Heart left ventricle (tissue), 13 donors: ENCODE data around the gene OR2B3.

Experiments
- CTCF ChIP-seq, 12 donors: fragments of 200-600 bp; sonication (generic) in 4 of 12; IDR thresholded peaks; one replicate each; pipeline versions ENCODE4 v1.5.0 to v1.8.0; 2018 to 2022; ENCODE audit warnings: antibody characterized with exemption in 12 of 12, mild to moderate bottlenecking in 5 of 12
- POLR2A ChIP-seq, 2 donors: fragments of 450-650 bp; IDR thresholded peaks; one replicate each; pipeline ENCODE4 v1.6.1; 2017; ENCODE audit warnings: antibody characterized with exemption in 2 of 2, mild to moderate bottlenecking in 2 of 2, moderate library complexity in 2 of 2
- donor health status: ischemic (EF 13 %, LVEDD 7.1; RV severe dilation, severe dysfunction).
- donor health status: DM: no; HTN: yes; CAD: no.
- donor health status: DM: no; HTN: no; CAD: no.
- donor health status: ischemic (EF 25% LVEDD 6.9; RV normal size, moderate dysfunction).
- donor health status: ischemic (EF 25% LVEDD 5.7; RV mildly dilated, moderate dysfunction).
- donor health status: ischemic (EF 35%, LVEDD 5.7; RV mildly dilated, moderate dysfunction).
- donor health status: nonischemic (EF 11% LVEDD 7.7; RV severe dilation, severe dysfunction).
- donor health status: DM: yes; HTN: yes; CAD: no.
- donor health status: PGD.
- donor health status: ischemic (EF 29% LVEDD 5.4; RV normal size, mild dysfunction).
- donor health status: nonischemic (EF 23%, LVEDD 6.1; RV moderate dilation, normal function).

- TF ChIP-seq CTCF (IDR thresholded peaks at IDR 0.05) (no peak), POLR2A (IDR thresholded peaks at IDR 0.05) (no peak)
These were observed 42.0 kb downstream of the OR2B3 start, which contains the start of gene OR2W1 for GRCh38 chr6:29045075-29045474.
